Neuronal stem cell (in vitro differentiated cells): Measurements from ENCODE around the gene GRIN2D.

ENCODE experiments used
- DNase-seq: peaks from one replicate; pipeline ENCODE4 v3.0.0-alpha.2; 2013; ENCODE audit warnings: low spot score
- H2AFZ ChIP-seq: one replicate; pipeline ENCODE4 v1.6.1; 2013; ENCODE audit warnings: mild to moderate bottlenecking, low read length, inconsistent platforms
- H2AK5ac ChIP-seq: 2 replicates; pipeline ENCODE4 v1.6.1; 2013; ENCODE audit warnings: low read depth, mild to moderate bottlenecking, inconsistent platforms, low read length, moderate library complexity, mixed read lengths
- H2BK120ac ChIP-seq: 2 replicates; pipeline ENCODE4 v1.6.1; 2013; ENCODE audit warnings: low read depth, mild to moderate bottlenecking, inconsistent platforms, low read length, moderate library complexity, mixed read lengths
- H2BK12ac ChIP-seq: one replicate; pipeline ENCODE4 v1.6.1; 2013; ENCODE audit warnings: low read length, inconsistent platforms
- H2BK15ac ChIP-seq: 2 replicates; pipeline ENCODE4 v1.6.1; 2013; ENCODE audit warnings: mild to moderate bottlenecking, low read length, inconsistent platforms, mixed read lengths
- H2BK5ac ChIP-seq: one replicate; pipeline ENCODE4 v1.6.1; 2013; ENCODE audit warnings: inconsistent platforms, mild to moderate bottlenecking, low read length, moderate library complexity
- H3K14ac ChIP-seq: one replicate; pipeline ENCODE4 v1.6.1; 2013; ENCODE audit warnings: low read length, inconsistent platforms
- H3K18ac ChIP-seq: 2 replicates; pipeline ENCODE4 v1.6.1; 2013; ENCODE audit warnings: low read length, inconsistent platforms
- H3K23ac ChIP-seq: 2 replicates; pipeline ENCODE4 v1.6.1; 2013; ENCODE audit warnings: low read depth, mild to moderate bottlenecking, mixed read lengths, low read length, inconsistent platforms; ENCODE audit not compliant: poor library complexity
- H3K27ac ChIP-seq: replicated peaks from 3 replicates; pipeline ENCODE4 v1.5.1; 2013; ENCODE audit warnings: low read length, inconsistent platforms
- H3K27me3 ChIP-seq, 3 experiments: 2 replicates each; pipeline ENCODE4 v1.6.1; 2013; ENCODE audit warnings: low read length in 3 of 3, mild to moderate bottlenecking in 2 of 3, inconsistent platforms in 1 of 3, low read depth in 1 of 3, mixed read lengths in 1 of 3, moderate library complexity in 1 of 3; ENCODE audit not compliant: control insufficient read depth in 3 of 3, insufficient read depth in 3 of 3
- H3K36me3 ChIP-seq, 2 donors: replicated peaks in 1 of 2; 2 replicates each; pipeline ENCODE4 v1.6.1; 2013; ENCODE audit warnings: low read length in 2 of 2; ENCODE audit not compliant: control insufficient read depth in 2 of 2, insufficient read depth in 2 of 2
- H3K4ac ChIP-seq: 2 replicates; pipeline ENCODE4 v1.6.1; 2013; ENCODE audit warnings: inconsistent platforms, mild to moderate bottlenecking, low read length, moderate library complexity
- H3K4me1 ChIP-seq, 2 donors: 1 replicate in 1 of 2; 2 replicates in 1 of 2; pipeline ENCODE4 v1.6.1; 2013; ENCODE audit warnings: low read length in 2 of 2, low read depth in 1 of 2; ENCODE audit not compliant: control insufficient read depth in 2 of 2, insufficient read depth in 1 of 2
- H3K4me2 ChIP-seq: one replicate; pipeline ENCODE4 v1.6.1; 2013; ENCODE audit warnings: mild to moderate bottlenecking, low read length, inconsistent platforms; ENCODE audit not compliant: insufficient read depth, poor library complexity, severe bottlenecking
- H3K4me3 ChIP-seq, 2 donors: 2 replicates each; pipeline ENCODE4 v1.5.1; 2013; ENCODE audit warnings: low read length in 2 of 2, mild to moderate bottlenecking in 2 of 2, inconsistent platforms in 1 of 2, moderate library complexity in 1 of 2
- H3K79me1 ChIP-seq: one replicate; pipeline ENCODE4 v1.6.1; 2013; ENCODE audit warnings: low read depth, mild to moderate bottlenecking, inconsistent platforms, low read length, moderate library complexity
- H3K9ac ChIP-seq: one replicate; pipeline ENCODE4 v1.6.1; 2013; ENCODE audit warnings: mild to moderate bottlenecking, low read depth, low read length, inconsistent platforms; ENCODE audit not compliant: poor library complexity
- H3K9me3 ChIP-seq, 2 donors: replicated peaks in 1 of 2; 2 replicates each; pipeline versions ENCODE3 to v1.6.1; 2013; ENCODE audit warnings: low read length in 2 of 2, mild to moderate bottlenecking in 2 of 2, inconsistent platforms in 1 of 2, low read depth in 1 of 2, mixed read lengths in 1 of 2, moderate library complexity in 1 of 2; ENCODE audit not compliant: control insufficient read depth in 2 of 2, insufficient read depth in 1 of 2
- H4K8ac ChIP-seq: one replicate; pipeline ENCODE4 v1.6.1; 2013; ENCODE audit warnings: low read depth, mild to moderate bottlenecking, inconsistent platforms, low read length, moderate library complexity
- H4K91ac ChIP-seq: one replicate; pipeline ENCODE4 v1.6.1; 2013; ENCODE audit warnings: low read length, low read depth, mild to moderate bottlenecking, inconsistent platforms; ENCODE audit not compliant: poor library complexity
- WGBS, 2 donors: extraction: QIAGEN DNeasy Blood & Tissue Kit; methylation state at CpG; one replicate each; pipeline ENCODE4 v1.1.7; 2013; ENCODE audit warnings: missing lambda C conversion rate in 2 of 2, mixed read lengths in 1 of 2; ENCODE audit not compliant: insufficient read length in 2 of 2, insufficient replicate concordance in 1 of 2; ENCODE audit errors: extremely low coverage in 2 of 2; 5-methylcytosine and 5-hydroxymethylcytosine counted together

GRIN2D gene

DNA sequence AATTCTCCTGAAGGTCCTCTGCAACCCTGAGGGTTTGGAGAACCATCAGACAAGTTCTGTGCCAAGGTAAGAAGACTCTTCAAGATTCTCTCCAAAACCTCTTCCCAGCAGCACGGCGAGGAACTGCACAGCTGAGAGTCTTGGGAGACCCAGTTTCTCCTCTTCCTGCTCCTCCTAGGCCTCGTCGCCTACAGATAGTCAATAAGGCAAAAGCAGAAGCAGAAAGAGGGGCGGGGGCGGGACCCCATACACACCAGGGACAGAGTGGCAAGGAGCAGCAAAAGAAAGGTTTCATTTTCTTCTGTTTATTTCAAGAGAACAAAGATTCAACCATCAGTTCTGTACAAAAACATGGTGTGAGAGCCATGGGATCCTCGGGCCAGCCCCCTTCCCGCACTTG is 11.2 kb upstream of the GRIN2D start:
- no peak overlapping the region for H3K23ac ChIP-seq
- H3K18ac ChIP-seq: no peak overlapping the region
- no peak overlapping the region for H3K9ac ChIP-seq
- no peak overlapping the region for H4K91ac ChIP-seq
- no peak overlapping the region for H2BK120ac ChIP-seq
- no peak overlapping the region for H2BK15ac ChIP-seq
- no peak overlapping the region for H2AFZ ChIP-seq
- no CpG with 5 or more reads among the region's 8 CpGs for whole genome bisulfite sequencing, 2 donors
- peaks cover 35 to 57% of the 10 kb centered on the region in 2 donors for H3K36me3 ChIP-seq
- H3K14ac ChIP-seq: no peak overlapping the region
- H3K9me3 ChIP-seq: no peaks in the 10 kb centered on the region
- H2BK12ac ChIP-seq: no peak overlapping the region
- no peaks in the 10 kb centered on the region for H3K27me3 ChIP-seq
- H2AK5ac ChIP-seq: no peak overlapping the region
- no peak overlapping the region for H3K27ac ChIP-seq
- no peak overlapping the region for H3K4ac ChIP-seq
- H4K8ac ChIP-seq: no peak overlapping the region
- no peaks in the 10 kb centered on the region for H3K4me1 ChIP-seq
- H2BK5ac ChIP-seq: no peak overlapping the region
- no peak overlapping the region for H3K4me3 ChIP-seq
- no peak overlapping the region for H3K4me2 ChIP-seq
- H3K79me1 ChIP-seq: no peaks in the 10 kb centered on the region
- DNase-seq: no peak

DNA sequence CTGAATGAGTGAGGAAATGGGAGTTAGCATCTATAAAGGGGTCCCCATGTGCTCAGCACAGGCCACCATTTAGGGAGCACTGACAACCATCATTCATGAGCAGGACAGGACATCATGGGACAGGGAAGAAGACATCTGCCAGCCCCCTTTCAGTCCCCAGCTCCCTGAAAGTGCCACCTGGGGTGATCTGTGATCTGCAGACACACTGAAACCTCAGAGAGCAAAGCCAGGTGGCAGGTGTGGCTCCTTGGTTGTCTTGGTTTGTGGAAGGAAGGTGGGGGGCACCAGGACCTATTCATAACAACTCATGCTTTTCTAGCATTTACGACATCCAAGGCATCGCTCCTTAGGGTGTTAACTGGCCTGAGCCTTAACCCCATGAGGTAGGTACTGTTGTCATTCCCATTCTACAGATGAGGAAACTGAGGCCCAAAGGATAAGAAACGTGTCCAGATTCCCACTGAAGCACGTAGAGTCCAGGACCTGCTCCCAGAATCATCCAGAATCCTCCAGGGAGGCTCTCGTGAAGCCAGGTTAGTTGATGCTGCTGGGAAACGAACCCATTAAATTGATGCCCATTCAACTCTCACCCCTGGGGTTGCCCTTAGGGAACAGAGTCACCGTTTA is 7.9 kb upstream of the GRIN2D start:
- H3K4ac ChIP-seq: no peak overlapping the region
- no peak overlapping the region for H3K23ac ChIP-seq
- H2BK5ac ChIP-seq: no peak overlapping the region
- no peak overlapping the region for H2BK120ac ChIP-seq
- no peak for DNase-seq
- peaks cover 43 to 80% of the 10 kb centered on the region in 2 donors for H3K36me3 ChIP-seq
- H4K91ac ChIP-seq: no peak overlapping the region
- no peak overlapping the region for H4K8ac ChIP-seq
- no peaks in the 10 kb centered on the region for H3K27me3 ChIP-seq
- H2BK12ac ChIP-seq: no peak overlapping the region
- peaks cover 5% of the 10 kb centered on the region for H3K79me1 ChIP-seq
- H3K4me3 ChIP-seq: no peak overlapping the region
- WGBS, 2 donors: no CpG with 5 or more reads among the region's 7 CpGs
- no peak overlapping the region for H2AFZ ChIP-seq
- H3K27ac ChIP-seq: no peak overlapping the region
- H2BK15ac ChIP-seq: no peak overlapping the region
- H3K4me2 ChIP-seq: no peak overlapping the region
- H3K9ac ChIP-seq: no peak overlapping the region
- H3K14ac ChIP-seq: no peak overlapping the region
- no peak overlapping the region for H2AK5ac ChIP-seq
- no peaks in the 10 kb centered on the region for H3K4me1 ChIP-seq
- no peaks in the 10 kb centered on the region for H3K9me3 ChIP-seq
- H3K18ac ChIP-seq: no peak overlapping the region

DNA sequence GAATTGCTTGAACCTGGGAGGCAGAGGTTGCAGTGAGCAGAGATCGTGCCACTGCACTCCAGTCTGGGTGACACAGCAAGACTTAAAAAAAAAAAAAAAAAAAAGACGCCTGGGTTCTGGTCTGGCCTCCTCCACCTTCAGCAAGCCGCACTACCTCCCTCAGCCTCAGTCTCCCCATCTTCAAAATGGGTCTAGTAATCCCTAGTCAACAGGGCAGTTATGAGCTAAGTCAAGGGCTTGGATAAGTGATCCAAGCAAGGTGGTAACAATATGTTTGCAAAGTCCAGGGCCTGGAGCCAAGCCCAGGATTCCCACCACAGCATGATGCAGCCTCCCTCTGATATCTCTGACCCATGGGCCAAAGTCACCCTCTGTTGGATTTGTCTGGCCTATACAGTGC is 6.5 kb upstream of the GRIN2D start:
- Histone ChIP-seq H4K91ac (no peak overlapping the region), H2BK5ac (no peak overlapping the region), H2AFZ (no peak overlapping the region), H3K14ac (no peak overlapping the region), H3K23ac (no peak overlapping the region), H4K8ac (no peak overlapping the region), H3K9me3 (no peaks in the 10 kb centered on the region), H3K27me3 (no peaks in the 10 kb centered on the region), H3K36me3 (peaks cover 38 to 71% of the 10 kb centered on the region in 2 donors), H3K4me2 (no peak overlapping the region), H3K18ac (no peak overlapping the region), H3K4me1 (peaks cover 0 to 3% of the 10 kb centered on the region in 2 donors), H3K4me3 (no peak overlapping the region), H3K79me1 (peaks cover 9% of the 10 kb centered on the region), H2BK12ac (no peak overlapping the region), H2BK120ac (no peak overlapping the region), H2BK15ac (no peak overlapping the region), H2AK5ac (no peak overlapping the region), H3K4ac (no peak overlapping the region), H3K27ac (no peak overlapping the region), H3K9ac (no peak overlapping the region)
- no peak for DNase-seq
- no CpG with 5 or more reads among the region's 3 CpGs for WGBS, 2 donors

DNA sequence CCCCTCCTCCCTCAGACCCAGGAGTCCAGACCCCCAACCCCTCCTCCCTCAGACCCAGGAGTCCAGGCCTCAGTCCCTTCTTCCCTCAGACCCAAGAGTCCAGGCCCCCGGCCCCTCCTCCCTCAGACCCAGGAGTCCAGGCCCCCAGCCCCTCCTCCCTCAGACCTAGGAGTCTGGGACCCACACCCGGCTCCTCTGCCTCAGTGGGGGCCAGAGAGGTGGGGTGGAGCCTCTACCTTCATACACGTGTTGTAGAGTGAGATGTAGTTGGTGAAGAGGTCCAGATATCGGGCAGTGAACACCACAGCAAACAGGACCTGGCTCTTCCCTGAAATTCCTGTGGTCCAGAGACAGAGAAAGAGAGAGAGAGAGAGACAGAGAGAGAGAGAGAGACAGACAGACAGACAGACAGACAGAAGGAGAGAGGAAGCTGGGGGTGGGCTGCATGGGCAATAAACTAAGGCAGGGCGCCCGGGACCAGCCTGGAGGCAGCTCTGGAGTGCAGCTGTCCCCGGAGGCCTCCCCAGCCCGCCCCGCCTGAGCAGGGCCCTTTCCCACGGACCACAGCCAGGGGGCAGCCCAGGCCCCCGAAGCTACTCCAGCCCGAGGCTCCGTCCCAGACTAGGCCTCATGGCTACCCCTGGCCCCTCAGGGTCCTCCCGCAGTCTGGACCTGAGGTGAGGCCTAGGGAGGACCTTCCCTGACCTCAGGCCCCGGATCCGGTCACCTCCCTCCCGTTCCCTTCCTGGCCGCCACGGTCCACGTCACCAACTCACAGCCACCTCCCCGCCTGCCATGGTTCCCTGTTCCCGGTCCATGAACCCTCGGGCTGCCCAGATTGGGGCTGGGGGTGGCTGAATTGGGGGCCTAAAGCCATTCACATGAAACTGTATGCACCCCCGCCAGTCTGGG is 3.0 kb upstream of the GRIN2D start:
- H3K23ac ChIP-seq: peak overlapping the region; percentile 93
- H3K36me3 ChIP-seq: peaks cover 16 to 40% of the 10 kb centered on the region in 2 donors
- H4K8ac ChIP-seq: no peak overlapping the region
- WGBS, 2 donors: no CpG with 5 or more reads among the region's 24 CpGs
- no peak overlapping the region for H2BK120ac ChIP-seq
- no peak overlapping the region for H2BK15ac ChIP-seq
- H3K9ac ChIP-seq: peak overlapping the region; percentile 99
- H4K91ac ChIP-seq: peak overlapping the region; percentile 98
- no peaks in the 10 kb centered on the region for H3K9me3 ChIP-seq
- peak overlapping the region; percentile 77 for H2AFZ ChIP-seq
- peak overlapping the region; percentile 31 for H3K27ac ChIP-seq
- peak overlapping the region; percentile 89 for H3K4me2 ChIP-seq
- peak overlapping the region; percentile 91 for H2BK5ac ChIP-seq
- no peak overlapping the region for H2BK12ac ChIP-seq
- H3K79me1 ChIP-seq: peaks cover 9% of the 10 kb centered on the region
- peak overlapping the region; percentile 97 for H3K4ac ChIP-seq
- peaks cover 13 to 23% (median 19%) of the 10 kb centered on the region in 3 experiments for H3K27me3 ChIP-seq
- H3K18ac ChIP-seq: peak overlapping the region; percentile 99
- H3K14ac ChIP-seq: peak overlapping the region; percentile 94
- peak overlapping the region; percentile 98 for H2AK5ac ChIP-seq
- DNase-seq: no peak
- peak overlapping the region; percentile 77 to 88 for H3K4me3 ChIP-seq
- peaks cover 14 to 21% of the 10 kb centered on the region in 2 donors for H3K4me1 ChIP-seq
